ENCODE data around the gene CRACR2A.

DNA sequence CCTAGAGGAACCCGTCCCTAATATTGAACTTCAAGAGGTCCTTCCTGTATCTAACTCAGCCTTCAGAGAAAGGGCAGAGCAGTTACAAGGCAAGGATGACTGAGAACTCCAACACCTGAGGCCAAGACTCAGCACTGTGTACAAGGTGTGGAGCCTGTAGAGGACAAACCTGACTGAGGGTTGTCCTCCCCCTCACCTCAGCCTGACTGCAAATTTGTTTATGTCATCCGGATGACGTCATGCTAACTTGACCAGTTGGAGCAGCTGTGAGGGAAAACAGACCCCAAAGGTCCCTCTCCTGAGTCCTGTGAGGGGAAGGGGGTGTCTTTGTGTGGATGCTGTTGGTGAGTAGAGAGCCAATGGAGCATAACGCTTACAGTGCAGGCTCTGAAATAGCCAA is 4.3 kb downstream of the CRACR2A start:
- TF ChIP-seq, protein P1, sequence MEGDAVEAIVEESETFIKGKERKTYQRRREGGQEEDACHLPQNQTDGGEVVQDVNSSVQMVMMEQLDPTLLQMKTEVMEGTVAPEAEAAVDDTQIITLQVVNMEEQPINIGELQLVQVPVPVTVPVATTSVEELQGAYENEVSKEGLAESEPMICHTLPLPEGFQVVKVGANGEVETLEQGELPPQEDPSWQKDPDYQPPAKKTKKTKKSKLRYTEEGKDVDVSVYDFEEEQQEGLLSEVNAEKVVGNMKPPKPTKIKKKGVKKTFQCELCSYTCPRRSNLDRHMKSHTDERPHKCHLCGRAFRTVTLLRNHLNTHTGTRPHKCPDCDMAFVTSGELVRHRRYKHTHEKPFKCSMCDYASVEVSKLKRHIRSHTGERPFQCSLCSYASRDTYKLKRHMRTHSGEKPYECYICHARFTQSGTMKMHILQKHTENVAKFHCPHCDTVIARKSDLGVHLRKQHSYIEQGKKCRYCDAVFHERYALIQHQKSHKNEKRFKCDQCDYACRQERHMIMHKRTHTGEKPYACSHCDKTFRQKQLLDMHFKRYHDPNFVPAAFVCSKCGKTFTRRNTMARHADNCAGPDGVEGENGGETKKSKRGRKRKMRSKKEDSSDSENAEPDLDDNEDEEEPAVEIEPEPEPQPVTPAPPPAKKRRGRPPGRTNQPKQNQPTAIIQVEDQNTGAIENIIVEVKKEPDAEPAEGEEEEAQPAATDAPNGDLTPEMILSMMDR (IDR thresholded peaks at IDR 0.05), result no peak
- TF ChIP-seq POLR2A (IDR thresholded peaks at IDR 0.05), result no peak
